Hematopoietic multipotent progenitor cell treated with erythropoietin and hydrocortisone succinate and interleukin-3 and kit ligand, for 15 days (in vitro differentiated cells): ENCODE measurements around the gene ZNF747.
"Not testable (repeated sequence)": the region's sequence is repeated elsewhere in the genome, so short reads cannot be mapped to it uniquely, and the experiment has no call there.

Experiments used
- DNase-seq: peaks from one replicate; pipeline ENCODE4 v3.0.0-alpha.2; 2015; ENCODE audit warnings: low spot score

ZNF747 gene

DNA sequence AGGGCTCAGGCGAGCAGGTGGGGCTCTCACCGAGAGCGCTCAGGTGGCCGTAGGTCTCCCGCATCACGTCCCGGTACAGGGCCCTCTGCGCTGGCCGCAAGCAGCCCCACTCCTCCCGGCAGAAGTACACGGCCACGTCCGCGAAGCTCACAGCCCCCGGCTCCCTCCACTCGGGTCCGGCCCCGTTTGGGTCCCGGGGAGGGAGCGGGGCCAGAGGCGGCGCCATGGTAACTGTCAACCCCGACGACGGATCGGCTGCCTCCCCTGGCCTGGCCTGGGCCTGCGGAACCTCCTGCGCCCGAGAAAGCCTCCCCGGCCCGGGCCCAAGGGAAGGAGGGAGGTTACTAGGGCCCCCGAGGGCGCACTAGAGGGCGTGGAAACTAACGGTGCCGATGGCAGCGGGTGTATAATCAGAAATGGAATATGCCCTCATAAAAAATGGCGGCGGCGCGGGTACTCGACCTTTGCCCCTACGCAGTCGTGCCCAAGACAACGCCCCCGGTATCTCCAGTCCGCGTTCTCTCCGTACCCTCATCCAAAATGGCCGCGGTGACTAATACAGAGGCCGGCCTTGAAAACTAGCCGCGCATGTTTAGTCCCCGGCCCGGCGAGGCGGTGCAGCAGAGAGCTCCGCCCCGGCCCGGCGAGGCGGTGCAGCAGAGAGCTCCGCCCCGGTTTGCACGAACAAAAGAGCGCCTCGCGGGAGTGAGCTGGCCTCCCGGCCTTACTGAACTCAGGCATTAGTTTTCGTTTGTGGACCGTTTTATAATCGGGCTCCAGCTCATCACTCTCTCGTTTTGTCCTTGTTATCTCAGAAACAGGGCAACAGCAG is 23.5 kb upstream of the ZNF747 start, which contains the start of gene ZNF764:
ZNF764 (minus strand) TSS at position 418 of the 832 bp plus-strand sequence; CDS start at position 226, 192 bp downstream.
- DNase-seq = peak; percentile 99

- no peak for DNase-seq
Measured at GRCh38 chr16:30557707-30557956, 23.0 kb upstream of the ZNF747 start.

GRCh38 chr16:30556125-30556473 is 21.4 kb upstream of the ZNF747 start:
- no peak for DNase-seq

DNA sequence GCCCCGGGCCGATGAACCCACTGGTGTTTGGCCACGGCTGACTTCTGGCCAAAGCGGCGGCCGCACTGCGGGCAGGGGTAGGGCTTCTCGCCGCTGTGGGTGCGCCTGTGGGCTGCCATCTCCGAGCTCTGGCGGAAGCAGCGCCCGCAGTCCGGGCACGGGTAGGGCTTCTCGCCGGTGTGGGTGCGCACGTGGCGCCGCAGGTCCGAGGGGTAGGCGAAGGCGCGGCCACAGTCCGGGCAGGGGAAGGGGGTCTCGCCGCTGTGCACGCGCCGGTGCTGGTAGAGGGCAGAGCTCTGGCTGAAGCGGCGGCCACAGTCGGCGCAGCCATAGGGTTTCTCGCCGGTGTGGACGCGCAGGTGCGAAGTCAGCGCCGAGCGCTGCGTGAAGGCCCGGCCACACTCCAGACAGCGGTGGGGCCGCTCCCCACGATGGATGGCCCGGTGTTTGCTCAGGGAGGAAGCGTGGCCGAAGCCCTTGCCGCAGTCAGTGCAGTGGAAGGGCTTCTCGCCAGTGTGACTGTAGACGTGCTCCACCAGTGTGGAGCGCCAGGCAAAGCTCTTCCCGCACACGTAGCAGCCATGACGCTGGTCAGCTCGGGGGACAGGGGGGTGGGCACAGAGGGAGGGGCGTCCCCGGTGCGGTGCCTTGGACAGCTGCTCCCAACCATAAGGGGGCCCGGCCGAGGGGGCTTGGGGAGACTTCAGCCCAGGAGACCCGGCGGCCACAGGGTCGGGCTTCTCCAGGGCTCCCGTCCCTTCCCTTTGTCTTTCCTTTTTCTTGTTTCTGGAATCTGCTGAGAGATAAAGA is 20.9 kb upstream of the ZNF747 start:
- DNase-seq = no peak

GRCh38 chr16:30554557-30555314 is 20.1 kb upstream of the ZNF747 start:
- no peak for DNase-seq

- no peak for DNase-seq
Measured at GRCh38 chr16:30553393-30553899, 18.8 kb upstream of the ZNF747 start.

GRCh38 chr16:30552956-30553355 is 18.3 kb upstream of the ZNF747 start:
- DNase-seq = no peak

GRCh38 chr16:30551781-30552180 is 17.1 kb upstream of the ZNF747 start:
- no peak for DNase-seq

DNA sequence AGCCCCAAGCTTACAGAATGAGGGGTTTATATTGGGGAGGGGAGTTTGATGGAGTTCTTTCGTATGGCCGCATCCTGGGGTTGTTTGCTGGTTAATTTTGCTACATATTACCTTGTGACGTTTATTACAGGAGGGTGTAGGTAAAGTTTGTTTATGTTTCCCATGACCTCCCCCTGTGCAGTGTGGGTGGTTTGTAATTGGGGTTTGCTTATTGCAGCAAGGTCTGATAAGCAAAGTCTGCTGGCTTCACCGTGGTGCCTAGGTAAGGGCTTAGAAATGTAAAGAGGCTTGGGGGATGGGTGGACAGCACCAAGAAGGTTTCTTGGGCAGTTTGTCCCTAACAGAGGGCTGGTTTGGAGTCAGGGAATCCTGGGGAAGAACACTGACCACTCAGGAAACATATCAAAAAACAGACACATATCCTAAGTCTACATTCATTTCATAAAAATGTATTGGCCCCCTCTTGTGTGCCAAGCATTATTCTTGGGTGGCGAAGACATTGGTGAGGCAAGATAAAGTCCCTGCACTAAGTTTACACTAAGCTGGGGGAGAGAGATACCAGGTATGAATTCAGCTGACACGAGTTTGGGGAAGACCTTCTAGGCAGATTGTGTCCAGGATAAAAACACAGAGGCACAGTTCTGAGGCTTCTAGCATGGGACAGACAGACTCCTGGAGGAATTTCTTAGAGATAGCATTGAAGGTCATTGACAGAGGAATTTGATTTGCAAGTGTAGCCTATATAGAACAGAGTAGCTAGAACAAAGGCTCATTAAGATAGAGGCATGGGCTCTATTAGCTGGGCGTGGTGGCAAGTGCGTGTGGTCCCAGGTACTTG is 14.0 kb upstream of the ZNF747 start:
- peak; percentile 41 for DNase-seq

GRCh38 chr16:30546115-30546514 is 11.5 kb upstream of the ZNF747 start:
- DNase-seq = no peak

DNA sequence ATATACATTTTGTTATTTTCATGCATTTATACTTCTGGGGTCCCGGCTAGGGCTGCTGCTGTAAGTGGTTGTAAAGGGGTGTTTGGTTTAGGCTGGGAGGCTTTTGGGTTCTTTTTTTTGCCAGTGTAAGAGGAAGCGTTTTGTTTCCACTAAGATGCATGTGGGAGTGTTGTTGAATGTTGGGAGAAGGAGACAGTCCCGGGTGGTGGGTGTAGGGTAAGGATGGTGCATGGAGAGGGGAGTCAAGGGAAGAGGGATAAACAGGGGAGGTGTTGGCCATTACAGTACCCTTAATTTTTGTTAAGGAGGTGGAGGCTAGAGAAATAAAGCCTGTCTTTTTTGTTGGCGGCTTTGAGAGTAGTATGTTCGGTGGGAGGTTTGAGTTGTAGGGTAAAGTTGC is 8.4 kb upstream of the ZNF747 start:
- no peak for DNase-seq

- DNase-seq = no peak
Measured at GRCh38 chr16:30541502-30542329, 7.1 kb upstream of the ZNF747 start.

GRCh38 chr16:30540916-30541464 is 6.3 kb upstream of the ZNF747 start:
- DNase-seq = not testable (repeated sequence)

GRCh38 chr16:30539986-30540526 is 5.4 kb upstream of the ZNF747 start:
- DNase-seq = not testable (repeated sequence)

DNA sequence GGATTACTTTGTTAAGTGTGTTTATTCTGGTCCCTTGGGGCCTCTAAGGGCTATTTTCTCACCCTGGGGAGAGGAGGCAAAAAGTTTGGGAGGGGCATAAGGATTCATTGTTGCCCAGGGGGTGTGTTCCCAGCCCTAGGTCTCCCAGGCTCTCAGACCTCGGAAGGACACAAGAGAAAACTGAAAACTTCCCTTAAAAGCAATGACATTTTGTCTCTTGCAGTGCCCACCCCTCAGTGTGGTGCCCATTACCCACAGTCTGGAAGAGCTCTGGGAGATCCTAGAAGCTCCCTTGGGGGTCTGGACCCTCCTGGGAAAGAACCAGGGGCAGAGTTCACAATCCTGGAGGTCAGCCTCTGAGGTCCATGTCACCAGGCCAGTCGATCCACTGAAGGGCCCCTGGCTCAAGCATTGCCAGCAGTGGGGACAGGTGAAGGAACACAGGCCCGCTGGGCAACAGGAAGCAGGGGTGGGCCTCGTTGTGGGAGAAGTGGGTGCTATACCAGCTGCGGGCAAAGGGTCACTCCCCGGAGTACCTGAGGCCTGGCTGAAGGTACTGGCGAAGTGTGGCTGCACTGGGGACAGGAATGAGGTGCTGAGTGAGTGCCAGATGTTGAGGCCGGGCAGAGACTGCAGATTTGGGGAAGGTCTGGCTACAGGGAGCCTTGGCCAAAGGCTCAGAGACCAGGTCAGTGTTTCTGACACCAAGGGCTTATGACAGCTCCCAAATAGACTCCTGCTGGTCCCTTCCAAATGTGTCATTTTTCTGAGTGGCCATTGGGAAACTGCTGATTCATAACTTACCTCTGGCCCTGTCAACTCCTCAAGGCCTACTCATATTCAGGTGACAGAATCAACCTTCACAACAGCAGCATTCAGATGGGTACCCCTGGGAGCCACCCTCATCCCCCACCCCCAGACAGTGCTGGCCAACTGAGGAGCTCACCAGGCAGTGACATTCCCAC is 4.6 kb upstream of the ZNF747 start:
- no peak for DNase-seq

DNA sequence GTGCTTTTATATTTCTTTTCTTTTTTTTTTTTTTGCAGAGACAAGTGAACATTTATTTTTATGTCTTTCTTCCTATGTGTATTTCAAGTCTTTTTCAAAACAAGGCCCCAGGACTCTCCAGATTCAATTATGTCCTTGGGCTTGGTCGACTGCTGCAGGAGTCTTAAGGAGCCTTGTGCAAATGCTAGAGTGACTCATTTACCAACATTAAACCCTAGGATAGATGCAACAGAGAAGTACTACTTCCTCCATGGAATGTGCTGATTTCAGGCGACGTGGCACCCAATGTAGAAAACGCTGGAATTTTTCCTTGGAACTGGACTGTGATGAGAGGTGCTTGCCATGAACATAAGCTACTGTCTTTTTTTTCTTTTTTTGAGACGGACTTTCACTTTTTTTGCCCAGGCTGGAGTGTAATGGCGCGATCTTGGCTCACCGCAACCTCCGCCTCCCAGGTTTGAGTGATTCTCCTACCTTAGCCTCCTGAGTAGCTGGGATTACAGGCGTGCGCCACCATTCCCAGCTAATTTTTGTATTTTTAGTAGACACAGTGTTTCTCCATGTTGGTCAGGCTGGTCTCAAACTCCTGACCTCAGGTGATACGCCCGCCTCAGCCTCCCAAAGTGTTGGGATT is 1.9 kb upstream of the ZNF747 start:
- not testable (repeated sequence) for DNase-seq

GRCh38 chr16:30535777-30536190 is 1.1 kb upstream of the ZNF747 start:
- DNase-seq = peak; percentile 66

DNA sequence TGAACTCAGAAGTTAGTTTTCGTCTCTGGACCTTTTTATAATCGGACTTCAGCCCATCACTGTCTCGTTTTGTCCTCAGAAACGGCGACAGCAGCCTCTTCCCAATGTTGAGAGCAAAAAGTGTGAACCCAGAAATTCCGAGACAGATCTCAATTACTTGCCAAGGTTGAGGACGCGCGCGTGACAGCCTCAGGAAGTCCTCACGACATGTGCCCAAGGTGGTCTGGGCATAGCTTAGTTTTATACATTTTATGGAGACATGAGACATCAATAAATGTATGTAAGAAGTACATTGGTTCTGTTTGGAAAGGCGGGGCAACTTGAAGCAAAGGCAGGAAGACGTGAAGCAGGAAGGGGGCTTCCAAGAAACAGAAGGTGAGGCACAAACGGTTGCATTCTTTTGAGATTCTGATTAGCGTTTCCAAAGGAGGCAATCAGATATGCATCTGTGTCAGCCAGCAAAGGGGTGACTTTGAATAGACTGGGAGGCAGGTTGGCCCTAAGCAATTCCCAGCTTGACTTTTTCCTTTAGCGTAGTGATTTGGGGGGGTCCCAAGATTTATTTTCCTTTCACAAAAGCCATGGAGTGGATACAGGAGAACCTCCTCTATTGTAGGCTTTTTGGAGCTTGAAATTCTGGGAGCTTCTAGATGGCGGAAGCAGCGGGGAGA is 583 bp upstream of the ZNF747 start:
- no peak for DNase-seq
